NCI-H146 treated with DMSO at 0.1 percent for 48 hours (cell line): Measurements from ENCODE around the gene CELSR1.

ENCODE experiments used
- DNase-seq: peaks from one replicate; lab custom pipeline; 2025; ENCODE audit not compliant: unreplicated experiment; lab: John Stamatoyannopoulos, UW

Gene CELSR1

GRCh38 chr22:46368871-46369715, 168.3 kb downstream of the CELSR1 start:
- no peak for DNase-seq

DNA sequence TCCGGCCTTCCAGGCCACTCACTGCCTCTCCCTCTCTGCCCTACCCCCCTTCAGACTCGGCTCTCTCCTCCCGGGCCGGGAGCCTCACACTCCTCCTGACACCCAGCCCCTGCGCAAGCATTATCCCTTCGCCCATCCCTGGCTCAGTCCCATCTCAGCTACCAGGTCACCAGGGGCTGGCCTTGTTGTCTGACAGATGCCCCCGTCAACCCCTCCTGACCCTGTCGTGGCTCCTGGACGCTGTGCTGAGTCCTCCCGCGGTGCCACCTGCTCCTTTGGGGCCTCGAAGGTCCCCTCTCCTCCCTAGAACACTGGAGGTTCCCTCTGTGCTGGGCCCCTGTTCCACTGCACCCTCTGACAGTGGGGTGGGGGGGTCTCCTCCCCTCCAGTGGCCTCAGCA, 169.0 kb downstream of the CELSR1 start:
- DNase-seq, result no peak

DNA sequence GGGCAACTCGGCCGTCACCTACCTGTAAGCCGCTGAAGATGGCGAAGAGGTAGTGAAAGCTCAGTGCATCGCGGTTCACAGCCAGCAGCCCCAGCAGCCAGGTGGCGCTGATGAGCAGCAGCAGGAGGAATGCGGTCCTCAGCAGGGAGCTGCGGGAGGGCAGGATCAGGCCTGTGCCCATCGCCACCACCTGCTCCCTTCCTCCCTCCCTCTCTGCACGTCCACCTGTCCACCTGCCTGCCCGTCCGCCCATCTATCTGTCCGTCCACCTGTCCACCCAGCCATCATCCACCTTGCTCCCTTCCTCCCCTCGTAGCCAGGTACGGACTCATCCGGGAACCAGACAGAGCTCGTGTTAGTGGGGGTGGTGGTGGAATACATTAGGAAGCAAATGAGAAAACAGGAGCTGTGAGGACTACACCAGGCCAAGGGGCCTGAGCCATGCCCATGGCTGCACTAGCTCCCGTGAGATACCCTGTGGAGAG, 169.7 kb downstream of the CELSR1 start:
- peak; percentile 68 for DNase-seq

GRCh38 chr22:46366801-46367706, 170.4 kb downstream of the CELSR1 start:
- DNase-seq, result no peak

- no peak for DNase-seq
Observed at GRCh38 chr22:46366327-46366731, 171.1 kb downstream of the CELSR1 start.

DNA sequence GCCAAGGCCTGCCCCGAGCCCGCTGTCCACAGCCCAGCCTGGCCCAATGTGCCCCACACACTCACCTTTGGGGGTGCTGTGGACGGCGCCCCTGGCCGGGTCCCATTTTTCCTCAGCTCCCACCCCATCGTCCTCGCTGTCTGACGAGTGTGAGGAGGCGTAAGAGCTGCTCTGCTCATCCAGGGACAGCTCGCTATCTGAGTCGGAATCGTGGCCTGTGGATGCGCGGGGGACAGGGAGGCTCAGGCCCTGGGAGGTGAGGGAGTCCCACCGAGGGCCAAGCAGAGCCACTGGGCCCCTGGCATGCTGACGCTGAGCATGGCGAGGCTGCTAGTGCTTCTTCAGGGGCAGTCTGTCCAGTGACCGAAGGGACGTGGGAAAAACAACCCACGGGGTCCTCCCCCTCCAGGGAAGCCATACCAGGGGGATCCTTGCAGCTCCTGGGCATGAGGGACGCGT, 172.2 kb downstream of the CELSR1 start:
- no peak for DNase-seq

DNA sequence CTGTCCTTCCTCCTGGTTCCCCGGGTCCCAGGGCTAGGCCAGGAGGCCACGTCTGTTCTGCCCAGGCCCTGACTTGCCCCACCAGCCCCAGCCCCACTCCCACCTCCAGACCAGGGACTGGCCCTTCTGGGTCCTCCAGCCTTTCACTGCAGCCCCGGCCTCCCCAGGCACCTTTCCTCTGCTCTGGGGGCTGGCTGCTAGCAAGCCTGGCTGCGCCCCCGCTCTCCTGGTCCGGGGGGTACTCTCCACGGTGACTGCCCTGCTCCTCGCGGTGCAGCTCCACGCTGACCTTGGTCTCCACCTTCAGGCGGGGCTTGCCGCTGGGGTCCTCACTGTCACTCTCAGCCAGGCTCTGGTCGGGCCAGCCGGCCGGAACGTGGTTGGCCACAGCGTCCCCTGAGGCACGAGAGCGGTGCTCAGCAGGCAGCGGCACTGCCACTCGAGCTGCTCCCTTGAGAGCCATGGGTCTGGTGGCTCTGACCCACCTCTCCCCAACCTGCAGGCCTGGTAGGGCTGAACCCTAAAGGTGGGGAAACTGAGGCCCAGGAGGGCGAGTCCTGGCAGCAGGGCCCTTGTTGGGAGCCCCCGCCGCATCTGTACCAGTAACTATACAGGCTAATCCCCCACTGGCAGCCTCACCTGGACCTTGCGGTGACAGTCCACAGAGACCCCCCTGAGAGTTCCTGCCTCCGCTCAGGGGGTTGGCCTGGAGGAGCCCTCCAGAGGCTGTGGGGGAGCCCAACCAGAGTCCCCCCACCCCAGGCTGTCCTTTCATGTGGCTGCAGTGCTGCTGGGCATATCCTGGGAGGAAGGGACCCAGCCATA, 172.9 kb downstream of the CELSR1 start:
- no peak for DNase-seq

DNA sequence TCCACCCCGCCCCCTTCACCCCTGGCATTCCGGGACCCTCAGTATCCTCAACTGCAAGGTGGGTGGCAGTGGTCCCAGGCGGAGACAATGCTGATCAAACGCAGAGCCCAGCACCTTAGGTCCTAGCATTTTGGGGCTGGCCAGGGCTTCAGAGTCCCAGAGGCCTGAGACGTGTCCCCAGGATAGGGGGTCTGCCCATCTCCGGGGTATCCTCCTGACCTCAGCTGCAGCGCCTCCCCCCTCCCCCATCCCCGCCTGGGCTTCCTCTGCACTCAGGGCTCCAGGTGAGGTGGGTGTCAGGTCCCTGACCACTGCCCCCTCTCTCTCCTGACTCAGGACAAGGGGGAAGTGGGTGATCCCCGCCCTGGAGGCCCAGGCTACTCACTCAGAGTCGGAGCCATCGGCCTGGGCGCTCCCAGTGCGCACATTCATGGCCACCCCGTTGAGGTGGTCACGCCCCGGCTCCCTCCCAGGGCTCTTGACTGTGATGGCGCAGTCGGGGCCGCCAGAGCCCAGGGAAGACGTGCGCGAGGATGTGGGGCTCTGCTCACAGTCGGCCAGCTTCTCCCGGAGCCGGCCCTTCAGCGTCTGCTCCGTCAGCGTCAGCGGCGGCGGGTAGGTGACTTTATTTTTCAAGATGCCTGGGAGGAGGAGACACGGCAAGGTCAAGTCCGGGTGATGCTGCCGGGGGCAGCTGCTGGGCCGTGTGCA, 173.7 kb downstream of the CELSR1 start:
- no peak for DNase-seq

DNA sequence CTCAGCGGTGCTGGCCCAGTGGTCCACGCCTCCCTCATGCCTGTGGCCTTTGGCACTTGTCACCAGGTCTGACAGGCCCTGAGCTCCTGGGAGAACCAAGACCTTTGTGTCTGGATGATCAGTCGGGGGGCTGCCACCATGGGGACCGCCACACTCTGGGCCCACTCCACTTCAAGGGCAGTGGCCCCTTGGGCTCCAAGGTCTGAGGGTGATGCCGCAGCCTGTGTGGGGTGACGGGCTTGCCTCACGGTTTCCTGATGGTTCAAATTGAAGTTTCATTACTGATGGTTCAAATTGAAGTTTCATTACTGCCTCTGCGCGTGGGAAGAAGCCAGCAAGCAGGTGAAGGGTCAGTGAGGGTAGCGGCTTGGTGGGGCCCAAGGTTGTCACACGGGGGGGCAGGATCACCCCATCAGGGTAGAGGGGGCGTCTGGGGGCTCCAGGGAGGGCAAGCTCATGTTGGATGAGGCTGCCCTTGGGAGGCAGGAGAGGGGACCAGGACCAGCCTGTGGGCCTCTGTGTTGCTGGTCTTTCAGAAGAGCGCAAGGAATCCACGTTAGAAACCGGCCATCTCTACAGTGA, 174.4 kb downstream of the CELSR1 start:
- no peak for DNase-seq

- peak; percentile 71 for DNase-seq
Observed at GRCh38 chr22:46362203-46362933, 175.1 kb downstream of the CELSR1 start.

DNA sequence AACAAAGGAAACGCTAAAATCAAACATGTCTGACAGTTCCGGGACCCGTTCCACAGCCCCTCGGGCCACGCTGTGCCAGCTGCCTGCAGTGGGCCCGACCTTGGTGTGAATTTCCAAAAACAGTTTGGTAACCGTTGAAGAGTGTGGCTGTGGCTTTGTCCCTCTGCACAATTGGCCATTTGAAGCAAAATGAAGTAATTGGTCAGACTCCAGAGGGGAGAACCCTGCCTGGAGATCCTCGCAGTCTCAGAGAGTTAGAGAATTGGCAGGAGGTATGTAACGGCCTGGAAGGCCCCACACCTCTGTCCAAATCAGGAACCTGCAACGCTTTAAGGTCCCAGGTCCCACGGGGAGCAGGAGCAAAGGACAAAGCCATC, 175.6 kb downstream of the CELSR1 start:
- DNase-seq, result no peak

GRCh38 chr22:46360891-46361290, 176.5 kb downstream of the CELSR1 start:
- DNase-seq, result no peak

GRCh38 chr22:46360097-46360496, 177.3 kb downstream of the CELSR1 start:
- no peak for DNase-seq

- DNase-seq, result no peak
Observed at GRCh38 chr22:46359362-46359761, 178.1 kb downstream of the CELSR1 start.

DNA sequence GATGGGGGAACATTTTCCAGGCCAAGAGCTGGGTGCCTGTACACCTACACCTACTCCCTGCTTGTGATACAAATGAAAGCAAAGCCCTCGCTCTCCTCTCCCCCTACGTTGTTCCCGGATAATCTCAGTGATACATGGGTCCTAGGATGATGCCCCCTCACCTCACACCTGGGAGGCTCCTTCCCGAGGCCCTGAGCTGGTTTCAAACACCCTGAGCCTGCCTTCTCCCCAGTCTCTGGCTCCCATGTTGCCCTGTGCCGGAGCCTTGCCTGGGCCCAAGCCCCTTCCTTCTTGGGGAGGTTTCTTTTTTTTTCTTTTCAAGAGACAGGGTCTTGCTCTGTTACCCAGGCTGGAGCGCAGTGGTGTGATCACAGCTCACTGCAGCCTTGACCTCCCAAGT, 178.7 kb downstream of the CELSR1 start:
- DNase-seq, result no peak

- DNase-seq, result no peak
Observed at GRCh38 chr22:46357711-46358520, 179.5 kb downstream of the CELSR1 start.

GRCh38 chr22:46356496-46357480, 180.6 kb downstream of the CELSR1 start:
- DNase-seq, result no peak
